SK-N-SH treated with all-trans-retinoic acid at 6 μM for 48 hours (cell line): ENCODE measurements around the gene OAS2.

Experiments
- GLIS3 ChIP-seq: fragments of 250-450 bp; sonication (Bioruptor Pico); IDR thresholded peaks from 2 replicates; pipeline ENCODE4 v1.5.0; 2020; ENCODE audit warnings: mild to moderate bottlenecking, moderate library complexity
- TOX ChIP-seq: fragments of 250-450 bp; sonication (Bioruptor Pico); IDR thresholded peaks from 2 replicates; pipeline ENCODE4 v1.8.0; 2021; ENCODE audit warnings: mild to moderate bottlenecking, moderate library complexity, borderline replicate concordance
- ZC3H10 ChIP-seq: fragments of 250-450 bp; sonication (Bioruptor Pico); IDR thresholded peaks from 2 replicates; pipeline ENCODE4 v1.5.1; 2021; ENCODE audit warnings: mild to moderate bottlenecking, moderate library complexity
- ZNF8 ChIP-seq: fragments of 450-650 bp; formaldehyde crosslinking; IDR thresholded peaks from 2 replicates; pipeline ENCODE4 v1.5.0; 2020; ENCODE audit warnings: mild to moderate bottlenecking, moderate library complexity

- TF ChIP-seq ZC3H10 (CRISPR knock-in tag): no peak
- no peak for TF ChIP-seq ZNF8 (CRISPR knock-in tag)
- TF ChIP-seq TOX (CRISPR knock-in tag): no peak
- no peak for TF ChIP-seq GLIS3 (CRISPR knock-in tag)
These were observed 27.4 kb downstream of the OAS2 start for GRCh38 chr12:113005762-113006161.
